ENCODE measurements around the gene GALNT2.

- no peak for TF ChIP-seq CTCF (IDR thresholded peaks at IDR 0.05)
- no peak for TF ChIP-seq CHD4 (IDR thresholded peaks at IDR 0.05; ENCODE audit: borderline replicate concordance)
- TF ChIP-seq FOSL2 (IDR thresholded peaks at IDR 0.05), result no peak
- TF ChIP-seq FOSL2 (CRISPR knock-in tag; IDR thresholded peaks at IDR 0.05), result no peak
- TF ChIP-seq HMGXB4 (CRISPR knock-in tag; IDR thresholded peaks at IDR 0.05; ENCODE audit: borderline replicate concordance), result no peak
- no peak for TF ChIP-seq SREBF2 (IDR thresholded peaks at IDR 0.05)
These were observed 245.6 kb downstream of the GALNT2 start for GRCh38 chr1:230312676-230313075.

All from A549 (cell line).